NCI-H1694 (cell line): ENCODE measurements around the gene FOXP1.

Source experiments
- DNase-seq: peaks from one replicate; lab custom pipeline; 2025; lab: John Stamatoyannopoulos, UW

Gene FOXP1

GRCh38 chr3:71484452-71484851 lies 99.1 kb downstream of the FOXP1 start:
- DNase-seq: no peak

- no peak for DNase-seq
Observed at GRCh38 chr3:71484047-71484446, 99.5 kb downstream of the FOXP1 start.

- DNase-seq: no peak
Observed at GRCh38 chr3:71482771-71483170, 100.8 kb downstream of the FOXP1 start.

GRCh38 chr3:71478568-71478967 lies 105.0 kb downstream of the FOXP1 start:
- no peak for DNase-seq

GRCh38 chr3:71476950-71477349 lies 106.6 kb downstream of the FOXP1 start:
- no peak for DNase-seq

- DNase-seq: no peak
Observed at GRCh38 chr3:71469138-71469435, 114.4 kb downstream of the FOXP1 start.

GRCh38 chr3:71468311-71469137 lies 115.0 kb downstream of the FOXP1 start:
- no peak for DNase-seq

- DNase-seq: no peak
Observed at GRCh38 chr3:71466483-71466882, 117.0 kb downstream of the FOXP1 start.

GRCh38 chr3:71465371-71466036 lies 118.0 kb downstream of the FOXP1 start:
- no peak for DNase-seq

GRCh38 chr3:71464613-71465012 lies 118.9 kb downstream of the FOXP1 start:
- no peak for DNase-seq

GRCh38 chr3:71463617-71464016 lies 119.9 kb downstream of the FOXP1 start:
- DNase-seq: no peak

GRCh38 chr3:71462586-71462985 lies 120.9 kb downstream of the FOXP1 start:
- no peak for DNase-seq

GRCh38 chr3:71461749-71462483 lies 121.6 kb downstream of the FOXP1 start:
- DNase-seq: no peak

- no peak for DNase-seq
Observed at GRCh38 chr3:71461114-71461513, 122.4 kb downstream of the FOXP1 start.

- DNase-seq: no peak
Observed at GRCh38 chr3:71458895-71459294, 124.6 kb downstream of the FOXP1 start.

- no peak for DNase-seq
Observed at GRCh38 chr3:71456826-71457225, 126.7 kb downstream of the FOXP1 start.

- DNase-seq: no peak
Observed at GRCh38 chr3:71456156-71456555, 127.4 kb downstream of the FOXP1 start.

GRCh38 chr3:71454512-71455403 lies 128.8 kb downstream of the FOXP1 start:
- no peak for DNase-seq

- DNase-seq: no peak
Observed at GRCh38 chr3:71453822-71454511, 129.6 kb downstream of the FOXP1 start.

GRCh38 chr3:71453319-71453718 lies 130.2 kb downstream of the FOXP1 start:
- no peak for DNase-seq

GRCh38 chr3:71451812-71452211 lies 131.7 kb downstream of the FOXP1 start:
- no peak for DNase-seq
